Stimulated activated naive CD4-positive, alpha-beta T cell treated with Interleukin-2 at 50 U/mL for 16 hours (primary cell): ENCODE data around the gene RHOB.

ENCODE experiments used
- DNase-seq: peaks from one replicate; lab custom pipeline; 2025; lab: John Stamatoyannopoulos, UW

RHOB gene

DNA sequence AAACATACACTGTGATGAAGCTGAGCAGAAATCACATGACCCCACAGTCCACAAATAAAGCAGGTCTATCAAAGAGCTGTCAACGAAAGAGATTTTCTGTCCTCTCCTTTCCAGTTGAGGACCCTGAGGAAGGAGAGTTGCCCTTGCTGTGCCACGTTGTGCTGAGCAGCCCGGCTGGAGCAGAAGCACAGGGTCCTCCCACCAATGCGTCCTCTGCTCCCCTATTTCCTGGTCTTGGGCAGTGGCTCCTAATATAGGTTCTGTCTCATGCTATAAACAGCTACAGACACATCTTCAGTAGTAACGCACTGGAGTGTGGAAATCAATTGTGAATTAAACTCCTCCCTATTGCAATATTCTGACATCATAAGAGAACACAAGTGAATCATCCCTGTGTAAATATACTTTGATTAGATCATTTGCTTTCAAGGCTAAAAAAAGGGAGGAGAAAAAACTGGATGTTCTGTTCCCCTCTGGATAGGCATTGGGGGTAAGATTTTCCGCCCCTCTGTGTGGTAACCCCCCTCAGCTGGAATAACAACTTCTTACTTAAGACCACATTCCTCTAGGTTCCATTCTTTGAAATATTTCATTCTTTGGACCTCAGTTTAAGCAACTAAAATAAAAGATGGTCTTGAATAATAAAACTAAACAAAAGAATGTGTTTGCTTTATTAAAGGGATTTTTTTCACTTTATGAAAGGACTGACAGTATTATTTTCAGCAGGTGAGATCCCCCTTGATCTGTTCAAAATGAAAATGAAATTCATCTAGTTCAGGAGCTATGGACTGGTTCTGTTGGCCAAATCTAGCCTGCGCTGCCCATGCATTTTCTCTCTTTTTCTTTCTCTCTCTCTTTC, 8.3 kb upstream of the RHOB start:
- no peak for DNase-seq

DNA sequence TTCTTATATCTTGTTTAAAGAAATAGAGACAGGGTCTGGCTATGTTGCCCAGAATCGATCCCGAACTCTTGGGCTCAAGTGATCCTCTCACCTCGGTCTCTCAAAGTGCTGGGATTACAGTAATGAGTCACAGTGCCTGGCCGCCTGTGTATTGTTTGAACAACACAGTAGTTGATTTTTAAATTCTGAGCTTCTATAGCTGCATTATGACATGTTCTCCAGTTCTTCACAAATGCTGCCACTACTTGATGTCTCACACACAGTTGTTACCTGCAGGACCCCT, 7.7 kb upstream of the RHOB start:
- no peak for DNase-seq

DNA sequence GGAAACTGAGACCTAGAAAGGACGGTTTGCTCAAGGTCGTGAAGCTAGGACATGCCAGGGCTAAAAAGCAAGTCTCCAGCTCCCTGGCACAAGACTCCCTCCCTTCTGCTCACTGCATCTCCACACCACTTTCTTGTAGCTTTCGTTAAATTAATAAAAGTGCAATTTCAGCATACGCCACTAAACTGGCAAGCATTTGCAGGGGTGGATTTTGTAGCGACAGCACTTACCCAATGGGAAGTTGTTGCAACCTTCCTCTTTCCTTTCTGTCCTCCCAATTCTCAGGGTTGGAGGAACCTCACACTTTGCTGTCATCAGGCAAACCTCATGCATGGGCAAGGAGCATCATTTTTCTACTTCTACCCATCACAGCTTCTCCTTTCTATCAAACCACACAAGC, 7.4 kb upstream of the RHOB start:
- DNase-seq: no peak

- DNase-seq: no peak
These were observed 6.8 kb upstream of the RHOB start for GRCh38 chr2:20440001-20440560.

GRCh38 chr2:20443276-20443920, 3.5 kb upstream of the RHOB start:
- DNase-seq: no peak

DNA sequence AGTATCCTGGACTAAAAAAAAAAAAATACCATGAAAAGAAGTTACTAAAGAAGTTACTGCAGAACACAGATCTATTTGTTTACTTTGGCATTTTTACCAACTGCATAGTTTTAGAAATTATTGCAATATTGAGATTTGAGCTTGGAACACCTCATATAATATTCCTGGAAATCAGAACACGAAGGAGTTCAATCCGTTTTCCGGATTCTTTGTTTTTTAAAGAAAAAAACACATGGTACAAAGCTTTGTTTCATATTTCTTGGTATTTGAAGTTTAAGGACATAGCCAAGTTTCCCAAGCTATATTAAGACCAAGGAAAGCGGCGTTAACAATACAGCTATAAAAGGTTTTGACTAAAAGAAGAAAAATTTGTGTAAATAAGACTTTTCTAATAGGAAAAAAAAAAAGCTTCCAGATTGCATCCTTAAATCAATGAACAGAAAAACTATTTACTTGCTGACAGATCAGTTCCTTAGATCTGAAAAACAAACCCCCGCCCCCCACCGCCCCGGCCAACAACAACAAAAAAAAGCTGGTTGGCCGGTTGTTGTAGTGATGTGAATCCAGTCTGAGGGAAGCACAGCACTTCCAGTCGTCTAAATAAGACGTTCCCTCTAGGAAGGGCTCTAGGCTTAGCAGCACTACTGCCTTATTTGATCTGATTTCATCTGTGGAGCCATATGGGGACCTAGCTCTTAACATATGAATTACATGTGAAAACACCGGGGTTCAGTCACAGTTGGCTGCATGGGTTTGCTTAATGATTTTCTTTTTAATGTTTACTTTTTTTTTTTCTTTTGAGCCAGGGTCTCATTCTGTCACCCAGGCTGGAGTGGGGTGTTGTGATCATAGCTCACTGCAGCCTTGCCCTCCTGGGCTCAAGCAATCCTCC, 2.5 kb upstream of the RHOB start:
- DNase-seq: no peak

DNA sequence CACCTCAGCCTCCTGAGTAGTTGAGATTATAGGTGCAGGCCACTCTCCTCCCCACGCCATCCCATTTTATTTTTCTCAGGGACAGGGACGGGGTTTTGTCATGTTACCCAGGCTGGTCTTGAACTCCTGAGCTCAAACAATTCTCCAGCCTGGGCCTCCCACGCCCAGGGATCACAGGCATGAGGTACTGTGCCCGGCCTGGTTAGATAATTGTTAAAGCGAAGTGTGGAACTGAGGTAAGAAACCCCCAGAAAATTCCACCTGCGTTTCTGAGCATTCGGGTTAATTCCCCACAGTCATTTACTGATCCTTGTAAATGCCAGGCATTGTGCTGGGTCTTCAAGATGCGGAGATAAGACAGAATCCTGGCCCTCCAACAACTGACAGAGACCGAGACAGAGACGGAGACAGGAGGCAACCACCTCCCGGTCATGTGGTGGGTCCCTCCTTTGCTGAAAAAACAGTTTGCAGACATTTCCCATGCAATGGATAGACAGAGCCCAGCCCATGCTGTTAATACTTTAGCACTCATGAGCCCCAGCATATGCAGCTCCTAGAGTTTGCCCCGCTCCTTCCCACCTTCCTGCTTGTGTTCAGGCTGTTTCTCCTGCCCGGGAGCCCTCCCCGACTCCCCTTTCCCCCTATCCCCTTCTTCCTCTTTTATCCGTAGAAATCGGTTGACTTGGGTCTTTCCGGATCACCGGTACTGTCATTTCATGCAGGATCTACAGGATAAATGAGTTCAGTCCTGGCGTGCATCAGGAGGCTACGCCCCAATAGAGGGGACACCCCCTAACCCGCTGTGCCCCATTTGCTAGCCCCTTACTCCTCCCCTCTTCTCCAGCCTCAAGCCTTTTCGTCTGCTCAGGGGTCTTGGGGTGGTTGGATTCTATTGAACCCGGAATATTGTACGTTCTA, 1.6 kb upstream of the RHOB start:
- DNase-seq: no peak

DNA sequence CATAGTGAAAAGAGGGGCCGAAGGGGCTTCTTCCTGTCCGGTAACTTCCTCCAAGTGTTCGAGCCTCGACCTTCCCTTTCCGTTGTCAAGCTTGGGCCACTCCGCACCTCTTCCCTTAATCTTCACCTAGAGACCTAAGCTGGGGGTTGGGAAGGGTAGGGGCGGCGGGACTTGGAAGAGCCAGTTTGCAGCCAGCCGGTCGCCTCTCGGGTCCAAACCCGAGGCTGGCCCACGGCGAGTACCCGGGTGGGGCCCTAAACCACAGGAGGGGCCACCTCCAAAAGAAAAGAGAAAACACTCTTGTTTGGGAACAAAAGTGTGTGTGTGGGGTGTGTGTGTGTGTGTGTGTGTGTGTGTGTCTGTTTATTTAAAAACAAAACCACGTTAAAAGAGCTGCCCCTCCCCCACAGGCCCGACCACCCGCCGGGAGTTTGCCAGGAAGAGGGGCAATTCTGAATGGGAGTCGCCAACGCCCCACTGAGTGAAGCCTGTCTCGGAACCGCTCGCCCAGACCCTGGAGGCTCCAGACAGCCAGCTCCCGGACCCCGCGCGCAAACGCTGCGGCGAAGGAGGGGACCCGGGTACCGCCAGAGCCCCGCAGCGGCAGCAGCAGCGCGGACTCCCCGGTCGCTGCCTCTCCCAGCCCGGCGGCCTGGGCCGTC, 488 bp upstream of the RHOB start:
- no peak for DNase-seq

GRCh38 chr2:20447437-20448245, 767 bp downstream of the RHOB start:
- DNase-seq: no peak

- DNase-seq: no peak
These were observed 1.5 kb downstream of the RHOB start for GRCh38 chr2:20448246-20448976.

DNA sequence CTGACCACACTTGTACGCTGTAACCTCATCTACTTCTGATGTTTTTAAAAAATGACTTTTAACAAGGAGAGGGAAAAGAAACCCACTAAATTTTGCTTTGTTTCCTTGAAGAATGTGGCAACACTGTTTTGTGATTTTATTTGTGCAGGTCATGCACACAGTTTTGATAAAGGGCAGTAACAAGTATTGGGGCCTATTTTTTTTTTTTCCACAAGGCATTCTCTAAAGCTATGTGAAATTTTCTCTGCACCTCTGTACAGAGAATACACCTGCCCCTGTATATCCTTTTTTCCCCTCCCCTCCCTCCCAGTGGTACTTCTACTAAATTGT, 2.1 kb downstream of the RHOB start:
- no peak for DNase-seq

- DNase-seq: no peak
These were observed 2.8 kb downstream of the RHOB start for GRCh38 chr2:20449501-20450200.

DNA sequence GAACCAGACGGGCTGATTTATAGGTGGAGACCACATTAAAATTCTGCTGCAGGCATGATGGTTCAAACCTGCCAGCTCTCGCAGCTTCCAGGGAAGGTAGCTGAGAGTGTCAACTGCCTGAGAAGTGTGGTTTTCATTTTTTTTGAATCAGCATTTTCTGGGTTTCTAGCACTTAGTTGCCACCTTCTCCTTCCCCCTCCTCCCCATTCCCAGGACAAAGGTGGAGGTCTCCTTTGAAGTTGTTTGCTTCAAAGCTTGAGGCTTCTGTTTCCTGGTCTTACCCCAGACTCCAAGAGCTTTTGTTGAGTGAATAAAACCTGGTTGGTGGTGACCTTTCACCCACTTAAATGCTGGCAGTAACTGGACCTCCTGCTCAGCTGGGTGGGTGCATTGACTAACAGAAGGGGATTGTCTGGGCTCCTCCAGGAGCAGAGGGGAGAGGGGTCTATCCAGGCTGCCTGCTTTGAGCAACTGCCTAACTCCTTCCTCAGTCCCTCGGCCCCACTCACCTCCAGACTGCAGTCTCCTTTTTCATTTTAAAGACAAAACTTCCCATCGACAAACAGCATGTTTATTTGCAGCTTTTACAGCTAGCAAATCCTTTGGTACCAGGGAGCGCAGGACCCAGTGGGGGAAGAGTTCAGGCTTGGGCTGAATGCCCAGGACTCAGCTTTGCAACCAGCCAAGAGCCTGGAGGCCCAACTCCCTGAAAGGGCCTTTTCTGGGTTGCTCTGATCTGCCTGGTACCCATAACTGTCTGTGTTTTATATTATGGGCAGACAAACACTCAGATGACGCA, 3.5 kb downstream of the RHOB start:
- DNase-seq: no peak

- DNase-seq: no peak
These were observed 4.1 kb downstream of the RHOB start for GRCh38 chr2:20451000-20451290.

- DNase-seq: no peak
These were observed 4.5 kb downstream of the RHOB start for GRCh38 chr2:20451341-20451740.

DNA sequence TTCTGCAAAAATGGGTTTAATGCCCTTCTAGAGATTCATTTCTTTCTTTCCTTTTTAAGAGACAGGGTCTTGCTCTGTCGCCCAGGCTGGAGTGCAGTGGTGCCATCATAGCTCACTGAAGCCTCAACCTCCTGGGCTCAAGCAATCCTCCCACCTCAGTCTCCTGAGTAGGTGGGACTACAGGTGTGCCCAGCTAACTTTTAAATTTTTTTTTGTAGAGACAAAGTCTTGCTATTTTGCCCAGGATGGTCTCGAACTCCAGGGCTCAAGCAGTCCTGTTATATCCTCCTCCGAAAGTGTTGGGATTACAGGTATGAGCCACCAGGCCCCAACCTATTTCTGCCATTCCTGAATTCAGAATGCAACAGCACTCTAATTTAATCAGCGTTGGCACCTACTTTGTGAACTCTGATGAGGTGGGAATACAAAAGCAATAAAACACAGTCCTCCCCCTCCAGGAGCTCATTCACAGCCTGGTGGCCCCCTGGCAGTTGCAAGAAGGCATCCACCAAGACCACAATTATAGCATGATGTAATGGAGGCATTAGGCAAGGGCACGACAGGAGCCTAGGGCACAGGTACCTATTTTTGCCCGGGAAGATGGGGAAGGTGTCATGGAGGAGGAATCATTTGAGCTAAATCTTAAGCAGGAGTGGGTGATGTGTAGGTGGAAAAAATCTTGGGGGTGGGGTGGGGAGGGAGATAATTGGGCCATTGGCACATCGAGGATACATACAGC, 5.1 kb downstream of the RHOB start:
- no peak for DNase-seq

GRCh38 chr2:20452551-20452950, 5.7 kb downstream of the RHOB start:
- no peak for DNase-seq

DNA sequence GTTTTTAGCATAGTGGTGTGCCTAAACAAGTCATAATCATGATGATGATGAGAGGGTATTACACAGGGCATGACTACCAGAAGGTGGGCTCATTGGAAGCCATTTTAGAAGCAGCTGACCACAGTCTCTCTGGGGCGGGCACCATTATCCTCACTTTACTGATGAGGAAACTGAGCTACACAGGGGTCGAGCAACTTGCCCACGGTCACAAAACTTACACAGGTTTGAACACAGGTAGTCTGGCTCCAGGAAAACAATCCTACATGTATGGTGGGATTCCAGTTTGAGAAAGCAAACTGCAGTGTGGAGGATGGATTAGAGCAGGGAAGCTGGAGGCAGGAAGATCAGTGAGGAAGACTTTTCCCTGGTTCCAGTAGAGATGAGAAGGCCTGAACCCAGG, 6.2 kb downstream of the RHOB start:
- no peak for DNase-seq
